ENCODE measurements around the gene C9orf78.
"Not testable (repeated sequence)": the region's sequence is repeated elsewhere in the genome, so short reads cannot be mapped to it uniquely, and the experiment has no call there.

Gene C9orf78

GRCh38 chr9:129796029-129796428 lies 39.0 kb downstream of the C9orf78 start:
- not testable (repeated sequence) for H3K9me3 ChIP-seq (ENCODE audit: control insufficient read depth in 5 of 5, low read length in 5 of 5); H3K4me1 ChIP-seq (ENCODE audit: control insufficient read depth in 5 of 5, insufficient read depth in 5 of 5, low read length in 5 of 5); H3K4me3 ChIP-seq (ENCODE audit: low read depth in 1 of 5, low read length in 5 of 5); H3K27ac ChIP-seq (ENCODE audit: low read depth, low read length); H3K9ac ChIP-seq (ENCODE audit: low read length in 5 of 5); H3K36me3 ChIP-seq (ENCODE audit: control insufficient read depth in 5 of 5, insufficient read depth in 5 of 5, low read length in 5 of 5)
- H3K27me3 ChIP-seq (ENCODE audit: control insufficient read depth in 5 of 5, insufficient read depth in 4 of 5, low read length in 5 of 5): peaks cover 5 to 20% (median 8%) of the 10 kb centered on the region in 5 donors

GRCh38 chr9:129794549-129794948 lies 40.5 kb downstream of the C9orf78 start:
- Histone ChIP-seq H3K27ac (ENCODE audit: low read depth, low read length) (no peak overlapping the region), H3K36me3 (ENCODE audit: control insufficient read depth in 5 of 5, insufficient read depth in 5 of 5, low read length in 5 of 5) (no peaks in the 10 kb centered on the region), H3K9me3 (ENCODE audit: control insufficient read depth in 5 of 5, low read length in 5 of 5) (no peaks in the 10 kb centered on the region), H3K27me3 (ENCODE audit: control insufficient read depth in 5 of 5, insufficient read depth in 4 of 5, low read length in 5 of 5) (peaks cover 5 to 20% (median 8%) of the 10 kb centered on the region in 5 donors), H3K4me3 (ENCODE audit: low read depth in 1 of 5, low read length in 5 of 5) (no peak overlapping the region), H3K9ac (ENCODE audit: low read length in 5 of 5) (no peak overlapping the region), H3K4me1 (ENCODE audit: control insufficient read depth in 5 of 5, insufficient read depth in 5 of 5, low read length in 5 of 5) (no peaks in the 10 kb centered on the region)

- Histone ChIP-seq H3K36me3 (ENCODE audit: control insufficient read depth in 5 of 5, insufficient read depth in 5 of 5, low read length in 5 of 5) (no peaks in the 10 kb centered on the region), H3K4me3 (ENCODE audit: low read depth in 1 of 5, low read length in 5 of 5) (no peak overlapping the region), H3K9me3 (ENCODE audit: control insufficient read depth in 5 of 5, low read length in 5 of 5) (no peaks in the 10 kb centered on the region), H3K9ac (ENCODE audit: low read length in 5 of 5) (no peak overlapping the region), H3K27me3 (ENCODE audit: control insufficient read depth in 5 of 5, insufficient read depth in 4 of 5, low read length in 5 of 5) (peaks cover 0 to 8% (median 0%) of the 10 kb centered on the region in 5 donors), H3K27ac (ENCODE audit: low read depth, low read length) (no peak overlapping the region), H3K4me1 (ENCODE audit: control insufficient read depth in 5 of 5, insufficient read depth in 5 of 5, low read length in 5 of 5) (peaks cover 0 to 3% (median 0%) of the 10 kb centered on the region in 5 donors)
These were observed 48.6 kb downstream of the C9orf78 start for GRCh38 chr9:129786481-129786880.

GRCh38 chr9:129785866-129786265 lies 49.2 kb downstream of the C9orf78 start:
- H3K9me3 ChIP-seq (ENCODE audit: control insufficient read depth in 5 of 5, low read length in 5 of 5): no peaks in the 10 kb centered on the region
- no peak overlapping the region for H3K9ac ChIP-seq (ENCODE audit: low read length in 5 of 5)
- no peak overlapping the region for H3K27ac ChIP-seq (ENCODE audit: low read depth, low read length)
- H3K4me3 ChIP-seq (ENCODE audit: low read depth in 1 of 5, low read length in 5 of 5): no peak overlapping the region
- H3K4me1 ChIP-seq (ENCODE audit: control insufficient read depth in 5 of 5, insufficient read depth in 5 of 5, low read length in 5 of 5): peaks cover 0 to 3% (median 0%) of the 10 kb centered on the region in 5 donors
- peaks cover 0 to 8% (median 0%) of the 10 kb centered on the region in 5 donors for H3K27me3 ChIP-seq (ENCODE audit: control insufficient read depth in 5 of 5, insufficient read depth in 4 of 5, low read length in 5 of 5)
- H3K36me3 ChIP-seq (ENCODE audit: control insufficient read depth in 5 of 5, insufficient read depth in 5 of 5, low read length in 5 of 5): no peaks in the 10 kb centered on the region

- not testable (repeated sequence) for H3K9me3 ChIP-seq (ENCODE audit: control insufficient read depth in 5 of 5, low read length in 5 of 5); H3K4me3 ChIP-seq (ENCODE audit: low read depth in 1 of 5, low read length in 5 of 5); H3K27me3 ChIP-seq (ENCODE audit: control insufficient read depth in 5 of 5, insufficient read depth in 4 of 5, low read length in 5 of 5); H3K4me1 ChIP-seq (ENCODE audit: control insufficient read depth in 5 of 5, insufficient read depth in 5 of 5, low read length in 5 of 5); H3K27ac ChIP-seq (ENCODE audit: low read depth, low read length); H3K9ac ChIP-seq (ENCODE audit: low read length in 5 of 5); H3K36me3 ChIP-seq (ENCODE audit: control insufficient read depth in 5 of 5, insufficient read depth in 5 of 5, low read length in 5 of 5)
These were observed 50.1 kb downstream of the C9orf78 start for GRCh38 chr9:129784970-129785369.

GRCh38 chr9:129783516-129784361 lies 51.3 kb downstream of the C9orf78 start:
- H3K27ac ChIP-seq (ENCODE audit: low read depth, low read length): no peak overlapping the region
- H3K4me3 ChIP-seq (ENCODE audit: low read depth in 1 of 5, low read length in 5 of 5): no peak overlapping the region
- H3K36me3 ChIP-seq (ENCODE audit: control insufficient read depth in 5 of 5, insufficient read depth in 5 of 5, low read length in 5 of 5): no peaks in the 10 kb centered on the region
- H3K4me1 ChIP-seq (ENCODE audit: control insufficient read depth in 5 of 5, insufficient read depth in 5 of 5, low read length in 5 of 5): peaks cover 0 to 3% (median 0%) of the 10 kb centered on the region in 5 donors
- no peak overlapping the region for H3K9ac ChIP-seq (ENCODE audit: low read length in 5 of 5)
- H3K27me3 ChIP-seq (ENCODE audit: control insufficient read depth in 5 of 5, insufficient read depth in 4 of 5, low read length in 5 of 5): peaks cover 0 to 8% (median 0%) of the 10 kb centered on the region in 5 donors
- no peaks in the 10 kb centered on the region for H3K9me3 ChIP-seq (ENCODE audit: control insufficient read depth in 5 of 5, low read length in 5 of 5)

- H3K36me3 ChIP-seq (ENCODE audit: control insufficient read depth in 5 of 5, insufficient read depth in 5 of 5, low read length in 5 of 5): no peaks in the 10 kb centered on the region
- peaks cover 0 to 13% (median 9%) of the 10 kb centered on the region in 5 donors for H3K4me1 ChIP-seq (ENCODE audit: control insufficient read depth in 5 of 5, insufficient read depth in 5 of 5, low read length in 5 of 5)
- H3K9me3 ChIP-seq (ENCODE audit: control insufficient read depth in 5 of 5, low read length in 5 of 5): no peaks in the 10 kb centered on the region
- H3K9ac ChIP-seq (ENCODE audit: low read length in 5 of 5): no peak overlapping the region
- H3K27ac ChIP-seq (ENCODE audit: low read depth, low read length): no peak overlapping the region
- H3K4me3 ChIP-seq (ENCODE audit: low read depth in 1 of 5, low read length in 5 of 5): no peak overlapping the region
- H3K27me3 ChIP-seq (ENCODE audit: control insufficient read depth in 5 of 5, insufficient read depth in 4 of 5, low read length in 5 of 5): peaks cover 0 to under 1% (median 0%) of the 10 kb centered on the region in 5 donors
These were observed 53.1 kb downstream of the C9orf78 start for GRCh38 chr9:129781981-129782380.

GRCh38 chr9:129781131-129781530 lies 53.9 kb downstream of the C9orf78 start:
- H3K27ac ChIP-seq (ENCODE audit: low read depth, low read length): no peak overlapping the region
- H3K27me3 ChIP-seq (ENCODE audit: control insufficient read depth in 5 of 5, insufficient read depth in 4 of 5, low read length in 5 of 5): no peaks in the 10 kb centered on the region
- no peak overlapping the region for H3K4me3 ChIP-seq (ENCODE audit: low read depth in 1 of 5, low read length in 5 of 5)
- no peak overlapping the region for H3K9ac ChIP-seq (ENCODE audit: low read length in 5 of 5)
- H3K36me3 ChIP-seq (ENCODE audit: control insufficient read depth in 5 of 5, insufficient read depth in 5 of 5, low read length in 5 of 5): no peaks in the 10 kb centered on the region
- no peaks in the 10 kb centered on the region for H3K9me3 ChIP-seq (ENCODE audit: control insufficient read depth in 5 of 5, low read length in 5 of 5)
- H3K4me1 ChIP-seq (ENCODE audit: control insufficient read depth in 5 of 5, insufficient read depth in 5 of 5, low read length in 5 of 5): peaks cover 4 to 22% (median 16%) of the 10 kb centered on the region in 5 donors

- Histone ChIP-seq H3K27ac (ENCODE audit: low read depth, low read length) (no peak overlapping the region), H3K9ac (ENCODE audit: low read length in 5 of 5) (no peak overlapping the region), H3K4me3 (ENCODE audit: low read depth in 1 of 5, low read length in 5 of 5) (no peak overlapping the region), H3K9me3 (ENCODE audit: control insufficient read depth in 5 of 5, low read length in 5 of 5) (no peaks in the 10 kb centered on the region), H3K36me3 (ENCODE audit: control insufficient read depth in 5 of 5, insufficient read depth in 5 of 5, low read length in 5 of 5) (no peaks in the 10 kb centered on the region), H3K4me1 (ENCODE audit: control insufficient read depth in 5 of 5, insufficient read depth in 5 of 5, low read length in 5 of 5) (peaks cover 4 to 24% (median 16%) of the 10 kb centered on the region in 5 donors), H3K27me3 (ENCODE audit: control insufficient read depth in 5 of 5, insufficient read depth in 4 of 5, low read length in 5 of 5) (no peaks in the 10 kb centered on the region)
These were observed 55.4 kb downstream of the C9orf78 start for GRCh38 chr9:129779560-129780190.

GRCh38 chr9:129778469-129778868 lies 56.6 kb downstream of the C9orf78 start:
- Histone ChIP-seq H3K36me3 (ENCODE audit: control insufficient read depth in 5 of 5, insufficient read depth in 5 of 5, low read length in 5 of 5) (no peaks in the 10 kb centered on the region), H3K4me3 (ENCODE audit: low read depth in 1 of 5, low read length in 5 of 5) (no peak overlapping the region), H3K27ac (ENCODE audit: low read depth, low read length) (no peak overlapping the region), H3K9me3 (ENCODE audit: control insufficient read depth in 5 of 5, low read length in 5 of 5) (no peaks in the 10 kb centered on the region), H3K27me3 (ENCODE audit: control insufficient read depth in 5 of 5, insufficient read depth in 4 of 5, low read length in 5 of 5) (peaks cover 0 to 2% (median 0%) of the 10 kb centered on the region in 5 donors), H3K4me1 (ENCODE audit: control insufficient read depth in 5 of 5, insufficient read depth in 5 of 5, low read length in 5 of 5) (peaks cover 4 to 26% (median 16%) of the 10 kb centered on the region in 5 donors), H3K9ac (ENCODE audit: low read length in 5 of 5) (no peak overlapping the region)
